GM06990 (cell line): ENCODE measurements around the gene TTF1.

Experiments
- DNase-seq: peaks from one replicate; pipeline ENCODE4 v3.0.0-alpha.2; 2011; ENCODE audit not compliant: insufficient read length; ENCODE audit errors: extremely low read depth
- H3K27me3 ChIP-seq: replicated peaks from 2 replicates; pipeline ENCODE4 v1.6.0; 2011; ENCODE audit warnings: low read length; ENCODE audit not compliant: control insufficient read depth, insufficient read depth
- H3K36me3 ChIP-seq: 2 replicates; pipeline ENCODE4 v1.5.1; 2011; ENCODE audit warnings: low read length; ENCODE audit not compliant: control insufficient read depth, insufficient read depth
- H3K4me3 ChIP-seq: replicated peaks from 2 replicates; pipeline ENCODE4 v1.5.1; 2011; ENCODE audit warnings: low read depth, mild to moderate bottlenecking, control low read depth, low read length
- CTCF ChIP-seq: IDR thresholded peaks from 2 replicates; pipeline ENCODE4 v1.5.1; 2011; ENCODE audit warnings: low read length, control low read depth, mild to moderate bottlenecking, inconsistent platforms; ENCODE audit not compliant: insufficient read depth, poor library complexity, severe bottlenecking

TTF1 gene

GRCh38 chr9:132426639-132427414, 20.2 kb upstream of the TTF1 start:
- Histone ChIP-seq H3K36me3 (no peaks in the 10 kb centered on the region), H3K4me3 (no peak overlapping the region), H3K27me3 (peaks cover 5% of the 10 kb centered on the region)
- TF ChIP-seq CTCF: no peak
- no peak for DNase-seq

- Histone ChIP-seq H3K36me3 (no peaks in the 10 kb centered on the region), H3K27me3 (peaks cover 5% of the 10 kb centered on the region), H3K4me3 (no peak overlapping the region)
- no peak for DNase-seq
- TF ChIP-seq CTCF: no peak
Observed at GRCh38 chr9:132425675-132426062, 19.0 kb upstream of the TTF1 start.

- DNase-seq: no peak
- Histone ChIP-seq H3K4me3 (no peak overlapping the region), H3K27me3 (peaks cover 5% of the 10 kb centered on the region), H3K36me3 (no peaks in the 10 kb centered on the region)
- TF ChIP-seq CTCF: no peak
Observed at GRCh38 chr9:132424857-132425674, 18.4 kb upstream of the TTF1 start.

GRCh38 chr9:132423503-132423902, 16.9 kb upstream of the TTF1 start:
- no peak for TF ChIP-seq CTCF

GRCh38 chr9:132422574-132422973, 15.9 kb upstream of the TTF1 start:
- Histone ChIP-seq H3K36me3 (no peaks in the 10 kb centered on the region), H3K27me3 (peaks cover 3% of the 10 kb centered on the region), H3K4me3 (no peak overlapping the region)
- DNase-seq: no peak
- no peak for TF ChIP-seq CTCF

More at GRCh38 chr9:132423503-132423902, 16.9 kb upstream of the TTF1 start:
- H3K36me3 ChIP-seq: no peaks in the 10 kb centered on the region
- H3K27me3 ChIP-seq: peaks cover 3% of the 10 kb centered on the region
- DNase-seq: no peak
- no peak overlapping the region for H3K4me3 ChIP-seq
